Measurements from ENCODE around the gene ARID1B. TPM values are rescaled to one million over a fixed set of nuclear protein-coding genes. Genes with fewer than 3 reads are reported as not detected.

The ARID1B gene
- total RNA-seq, 1 experiment from 2014 or later: 42.8 TPM

GRCh38 chr6:156877126-156877863 lies 100.1 kb downstream of the ARID1B start:
- Histone ChIP-seq H3K9me3 (ENCODE audit: insufficient read depth, low read depth) (no peaks in the 10 kb centered on the region), H3K36me3 (ENCODE audit: low read depth) (no peaks in the 10 kb centered on the region), H3K27me3 (ENCODE audit: insufficient read depth, low read depth) (no peaks in the 10 kb centered on the region), H2AFZ (no peak overlapping the region), H3K4me1 (replicated peaks; ENCODE audit: insufficient read depth) (no peaks in the 10 kb centered on the region), H3K27ac (no peak overlapping the region), H3K4me3 (no peak overlapping the region), H3K79me2 (ENCODE audit: low read depth) (peaks cover 44% of the 10 kb centered on the region), H4K20me1 (ENCODE audit: insufficient read depth) (no peaks in the 10 kb centered on the region; the same call in 1 of the 2 replicates), H3K9me2 (ENCODE audit: insufficient read depth) (no peaks in the 10 kb centered on the region), H3K4me2 (no peak overlapping the region), H3F3A (ENCODE audit: insufficient read depth, low read depth) (no peaks in the 10 kb centered on the region)
- BruUV-seq (replicated peaks): no TSS peak
- POLR2A ChIA-PET (ENCODE audit: unreplicated experiment): interaction anchor here (0.6 kb wide), 1 partner anchor 683 kb away, joined by 4 read pairs; no protein-coding TSS in a partner anchor
- CTCF ChIA-PET: no interaction called here
- intact Hi-C loops (cut with micrococcal nuclease; ENCODE audit: unreplicated experiment): no loop called here
- DNase-seq: no peak
- TF ChIP-seq EZH2 (IDR thresholded peaks at IDR 0.05; ENCODE audit: low read depth): no peak
- no peak for TF ChIP-seq CTCF (conservative IDR thresholded peaks at IDR 0.05)

- no peaks in the 10 kb centered on the region; the same call in 1 of the 2 replicates for H4K20me1 ChIP-seq (ENCODE audit: insufficient read depth)
- intact Hi-C loops (cut with micrococcal nuclease; ENCODE audit: unreplicated experiment): no loop called here
- DNase-seq: no peak
- H3F3A ChIP-seq (ENCODE audit: insufficient read depth, low read depth): no peaks in the 10 kb centered on the region
- H3K27ac ChIP-seq: no peak overlapping the region
- no TSS peak for BruUV-seq (replicated peaks)
- no peaks in the 10 kb centered on the region for H3K9me3 ChIP-seq (ENCODE audit: insufficient read depth, low read depth)
- H3K27me3 ChIP-seq (ENCODE audit: insufficient read depth, low read depth): no peaks in the 10 kb centered on the region
- CTCF ChIA-PET: no interaction called here
- peaks cover 55% of the 10 kb centered on the region for H3K79me2 ChIP-seq (ENCODE audit: low read depth)
- no peaks in the 10 kb centered on the region for H3K36me3 ChIP-seq (ENCODE audit: low read depth)
- POLR2A ChIA-PET (ENCODE audit: unreplicated experiment): no interaction called here
- no peak overlapping the region for H2AFZ ChIP-seq
- no peak overlapping the region for H3K4me2 ChIP-seq
- no peak overlapping the region for H3K4me3 ChIP-seq
- no peaks in the 10 kb centered on the region for H3K4me1 ChIP-seq (replicated peaks; ENCODE audit: insufficient read depth)
- no peak for TF ChIP-seq EZH2 (IDR thresholded peaks at IDR 0.05; ENCODE audit: low read depth)
- TF ChIP-seq CTCF (conservative IDR thresholded peaks at IDR 0.05): no peak
- no peaks in the 10 kb centered on the region for H3K9me2 ChIP-seq (ENCODE audit: insufficient read depth)
These were observed 101.5 kb downstream of the ARID1B start for GRCh38 chr6:156878681-156879080.

GRCh38 chr6:156879186-156879585 lies 102.0 kb downstream of the ARID1B start:
- Histone ChIP-seq H3K4me3 (no peak overlapping the region), H2AFZ (no peak overlapping the region), H3K9me3 (ENCODE audit: insufficient read depth, low read depth) (no peaks in the 10 kb centered on the region), H3K4me2 (no peak overlapping the region), H3K79me2 (ENCODE audit: low read depth) (peaks cover 55% of the 10 kb centered on the region), H3K9me2 (ENCODE audit: insufficient read depth) (no peaks in the 10 kb centered on the region), H3K36me3 (ENCODE audit: low read depth) (no peaks in the 10 kb centered on the region), H3K27me3 (ENCODE audit: insufficient read depth, low read depth) (no peaks in the 10 kb centered on the region), H4K20me1 (ENCODE audit: insufficient read depth) (no peaks in the 10 kb centered on the region; the same call in 1 of the 2 replicates), H3K27ac (no peak overlapping the region), H3F3A (ENCODE audit: insufficient read depth, low read depth) (no peaks in the 10 kb centered on the region), H3K4me1 (replicated peaks; ENCODE audit: insufficient read depth) (no peaks in the 10 kb centered on the region)
- intact Hi-C loops (cut with micrococcal nuclease; ENCODE audit: unreplicated experiment): no loop called here
- DNase-seq: no peak
- CTCF ChIA-PET: no interaction called here
- BruUV-seq (replicated peaks): no TSS peak
- POLR2A ChIA-PET (ENCODE audit: unreplicated experiment): no interaction called here
- no peak for TF ChIP-seq CTCF (conservative IDR thresholded peaks at IDR 0.05)
- no peak for TF ChIP-seq EZH2 (IDR thresholded peaks at IDR 0.05; ENCODE audit: low read depth)

Data from PC-9 (cell line).